Duodenal mucosa (tissue), 2 donors: ENCODE data around the gene MVB12B.
"Not testable (repeated sequence)": the region's sequence is repeated elsewhere in the genome, so short reads cannot be mapped to it uniquely, and the experiment has no call there.

Experiments
- H3K27ac ChIP-seq: one replicate; pipeline ENCODE4 v1.7.0; 2013; ENCODE audit warnings: low read depth, low read length
- H3K27me3 ChIP-seq, 2 donors: one replicate each; pipeline ENCODE4 v1.7.0; 2013; ENCODE audit warnings: low read length in 2 of 2, control low read depth in 1 of 2; ENCODE audit not compliant: insufficient read depth in 2 of 2, control insufficient read depth in 1 of 2
- H3K36me3 ChIP-seq, 2 donors: one replicate each; pipeline ENCODE4 v1.7.0; 2013; ENCODE audit warnings: low read length in 2 of 2, control low read depth in 1 of 2; ENCODE audit not compliant: insufficient read depth in 2 of 2, control insufficient read depth in 1 of 2
- H3K4me1 ChIP-seq, 2 donors: one replicate each; pipeline ENCODE4 v1.7.0; 2013; ENCODE audit warnings: low read length in 2 of 2, control low read depth in 1 of 2; ENCODE audit not compliant: insufficient read depth in 2 of 2, control insufficient read depth in 1 of 2
- H3K4me3 ChIP-seq, 2 donors: one replicate each; pipeline ENCODE4 v1.7.0; 2013; ENCODE audit warnings: low read length in 2 of 2, low read depth in 1 of 2
- H3K9ac ChIP-seq, 2 donors: one replicate each; pipeline ENCODE4 v1.7.0; 2013; ENCODE audit warnings: low read length in 2 of 2, low read depth in 1 of 2
- H3K9me3 ChIP-seq, 2 donors: one replicate each; pipeline ENCODE4 v1.7.0; 2013; ENCODE audit warnings: low read length in 2 of 2, control low read depth in 1 of 2; ENCODE audit not compliant: control insufficient read depth in 1 of 2

MVB12B gene

DNA sequence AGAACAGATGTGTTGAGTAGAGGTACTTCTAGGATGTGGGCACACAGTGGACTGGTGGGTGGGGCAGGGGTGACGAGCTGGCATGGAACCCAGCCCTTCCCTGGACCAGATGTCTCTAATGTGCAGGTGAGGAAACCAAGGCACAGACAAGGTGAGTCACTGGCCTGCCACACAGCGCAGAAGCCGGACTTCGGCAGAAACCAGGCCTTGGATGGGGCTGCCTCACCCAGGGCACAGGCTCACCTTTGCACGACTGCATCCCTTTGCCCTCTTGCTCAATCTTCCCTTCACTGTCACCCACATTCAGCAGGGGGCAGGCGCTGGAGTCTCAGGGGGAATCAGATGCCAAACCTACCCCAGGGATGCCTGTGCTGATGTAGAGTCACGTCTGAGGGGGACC is 221.7 kb downstream of the MVB12B start:
- Histone ChIP-seq H3K36me3 (no peaks in the 10 kb centered on the region), H3K9me3 (no peaks in the 10 kb centered on the region), H3K9ac (no peak overlapping the region), H3K27ac (no peak overlapping the region), H3K4me3 (no peak overlapping the region), H3K4me1 (no peaks in the 10 kb centered on the region), H3K27me3 (no peaks in the 10 kb centered on the region)

DNA sequence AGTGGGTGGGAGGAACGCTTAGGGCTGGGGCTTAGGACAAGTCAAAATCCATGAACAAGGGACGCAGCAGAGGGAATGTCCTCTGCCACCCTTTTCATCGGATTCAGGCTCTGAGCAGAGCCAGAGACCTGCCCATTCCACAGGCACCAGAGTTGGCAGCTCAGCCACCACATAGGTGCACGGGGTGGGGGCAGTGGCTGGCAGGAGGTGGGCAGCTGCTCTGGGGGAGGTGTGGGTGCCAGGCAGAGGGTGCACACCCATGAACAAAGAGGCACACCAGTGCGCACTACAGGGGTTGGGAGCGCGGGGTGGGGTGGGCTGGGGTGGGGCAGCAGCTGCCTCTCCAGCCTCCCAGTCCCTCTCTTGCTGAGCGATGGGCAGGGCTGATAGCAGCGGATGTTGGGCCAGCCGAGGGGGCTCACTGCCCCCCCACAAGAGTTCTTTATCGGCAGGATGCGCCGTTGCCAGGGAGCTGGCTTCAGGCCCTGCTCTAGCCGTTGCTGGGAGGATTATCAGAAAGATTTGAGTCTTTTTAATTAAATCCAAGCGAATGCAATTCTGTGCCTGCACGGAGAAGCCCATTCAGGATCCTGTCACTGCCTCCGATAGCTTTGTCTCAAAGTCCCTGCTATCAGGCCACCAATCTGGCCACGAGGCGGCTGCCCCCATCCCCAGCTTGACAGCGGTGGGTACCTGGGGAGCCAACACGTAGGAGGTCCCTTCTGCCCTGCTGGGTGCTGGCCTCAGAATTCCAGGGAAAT is 222.8 kb downstream of the MVB12B start:
- no peak overlapping the region for H3K27ac ChIP-seq
- no peak overlapping the region for H3K4me3 ChIP-seq
- no peak overlapping the region for H3K9ac ChIP-seq
- no peaks in the 10 kb centered on the region for H3K9me3 ChIP-seq
- no peaks in the 10 kb centered on the region for H3K27me3 ChIP-seq
- H3K36me3 ChIP-seq = no peaks in the 10 kb centered on the region
- H3K4me1 ChIP-seq = no peaks in the 10 kb centered on the region

DNA sequence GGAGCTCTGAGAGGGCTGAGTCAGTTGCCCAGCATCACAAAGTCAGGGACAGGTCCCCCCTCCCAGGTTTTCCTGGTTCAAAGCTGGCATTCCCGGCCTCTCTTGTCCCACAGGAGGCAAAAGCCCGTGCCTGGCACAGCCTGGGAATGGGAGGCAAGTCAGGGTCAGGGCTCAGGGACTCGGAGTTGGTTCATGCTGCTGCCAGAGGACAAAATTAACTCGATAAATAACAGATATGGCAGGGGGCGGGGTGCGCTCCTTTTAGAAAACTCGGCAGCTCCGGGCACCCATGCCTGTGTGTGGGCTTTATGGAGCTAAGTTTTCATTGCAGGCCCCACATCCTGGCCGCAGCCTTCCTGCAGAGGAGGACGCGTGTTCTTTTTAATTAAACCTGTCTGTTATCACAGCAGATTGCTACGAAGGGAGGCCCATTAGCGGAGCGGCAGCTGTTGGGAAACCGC is 224.3 kb downstream of the MVB12B start:
- Histone ChIP-seq H3K27ac (no peak overlapping the region), H3K4me3 (no peak overlapping the region), H3K9me3 (no peaks in the 10 kb centered on the region), H3K36me3 (no peaks in the 10 kb centered on the region), H3K9ac (no peak overlapping the region), H3K4me1 (no peaks in the 10 kb centered on the region), H3K27me3 (no peaks in the 10 kb centered on the region)

DNA sequence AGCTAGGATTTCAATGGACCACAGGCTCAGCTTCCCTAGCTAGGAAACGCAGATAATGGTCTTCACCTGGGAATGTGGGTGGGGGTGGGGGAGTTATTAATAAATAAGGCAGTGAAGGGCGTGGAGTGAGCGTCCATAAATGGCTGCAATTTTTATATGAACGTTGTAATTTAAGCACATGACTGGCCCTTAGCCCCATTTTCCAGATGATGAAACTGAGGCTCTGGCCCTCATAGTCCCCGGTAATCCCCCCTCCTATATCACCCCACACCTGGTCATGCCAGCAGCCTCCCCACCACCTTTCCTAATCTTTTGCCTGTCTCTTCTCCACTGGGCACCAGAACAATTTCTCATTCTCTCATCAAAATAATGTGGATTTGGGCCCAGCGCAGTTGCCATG is 225.2 kb downstream of the MVB12B start:
- Histone ChIP-seq H3K9ac (no peak overlapping the region), H3K4me3 (no peak overlapping the region), H3K9me3 (no peaks in the 10 kb centered on the region), H3K4me1 (no peaks in the 10 kb centered on the region), H3K27ac (no peak overlapping the region), H3K27me3 (no peaks in the 10 kb centered on the region), H3K36me3 (no peaks in the 10 kb centered on the region)

DNA sequence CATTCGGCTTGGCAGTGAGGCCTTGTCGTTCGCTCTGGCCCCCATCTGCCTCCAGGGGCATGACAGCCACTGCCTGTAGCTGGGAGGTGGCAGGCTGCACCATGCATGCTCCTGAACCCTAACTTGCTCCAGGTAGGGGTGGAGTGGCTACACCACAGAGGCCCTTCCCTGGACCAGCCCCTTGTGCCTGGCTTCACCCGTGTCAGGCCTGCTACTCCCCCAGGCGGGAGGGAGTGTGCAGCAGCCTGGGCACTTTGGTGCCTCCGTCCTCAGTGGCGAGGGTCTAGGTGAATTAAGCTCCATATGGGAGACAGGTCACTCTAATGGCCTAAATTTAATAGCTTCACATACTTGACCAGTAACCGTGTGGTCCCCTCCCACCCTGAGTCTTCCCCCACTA is 227.7 kb downstream of the MVB12B start:
- H3K4me1 ChIP-seq = no peaks in the 10 kb centered on the region
- H3K36me3 ChIP-seq = no peaks in the 10 kb centered on the region
- no peak overlapping the region for H3K9ac ChIP-seq
- H3K27me3 ChIP-seq = no peaks in the 10 kb centered on the region
- H3K9me3 ChIP-seq = no peaks in the 10 kb centered on the region
- H3K27ac ChIP-seq = no peak overlapping the region
- no peak overlapping the region for H3K4me3 ChIP-seq

DNA sequence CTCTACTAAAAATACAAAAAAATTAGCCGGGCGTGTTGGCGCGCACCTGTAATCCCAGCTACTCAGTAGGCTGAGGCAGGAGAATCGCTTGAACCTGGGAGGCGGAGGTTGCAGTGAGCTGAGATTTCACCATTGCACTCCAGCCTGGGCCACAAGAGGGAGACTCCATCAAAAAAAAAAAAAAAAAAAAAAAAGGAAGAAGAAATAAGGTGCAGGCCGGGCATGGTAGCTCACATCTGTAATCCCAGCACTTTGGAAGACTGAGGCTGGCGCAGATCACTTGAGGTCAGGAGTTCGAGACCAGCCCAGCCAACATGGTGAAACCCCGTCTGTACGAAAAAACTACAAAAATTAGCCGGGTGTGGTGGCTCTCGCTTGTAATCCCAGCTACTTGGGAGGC is 228.8 kb downstream of the MVB12B start:
- H3K4me1 ChIP-seq, H3K27me3 ChIP-seq, H3K9ac ChIP-seq, H3K9me3 ChIP-seq, H3K4me3 ChIP-seq, H3K36me3 ChIP-seq, H3K27ac ChIP-seq: not testable (repeated sequence)
